ENCODE data around the gene SEL1L. TPM values are rescaled to one million over a fixed set of nuclear protein-coding genes. Genes with fewer than 3 reads are reported as not detected.

The SEL1L gene
- polyA plus RNA-seq, 1 experiment, result 40.7 TPM

- CTCF ChIA-PET, result interaction anchor here (2.7 kb wide), 1 partner anchor 10 kb away, joined by 21 read pairs; no protein-coding TSS in a partner anchor
Measured at GRCh38 chr14:81474685-81475324, 58.8 kb downstream of the SEL1L start.

DNA sequence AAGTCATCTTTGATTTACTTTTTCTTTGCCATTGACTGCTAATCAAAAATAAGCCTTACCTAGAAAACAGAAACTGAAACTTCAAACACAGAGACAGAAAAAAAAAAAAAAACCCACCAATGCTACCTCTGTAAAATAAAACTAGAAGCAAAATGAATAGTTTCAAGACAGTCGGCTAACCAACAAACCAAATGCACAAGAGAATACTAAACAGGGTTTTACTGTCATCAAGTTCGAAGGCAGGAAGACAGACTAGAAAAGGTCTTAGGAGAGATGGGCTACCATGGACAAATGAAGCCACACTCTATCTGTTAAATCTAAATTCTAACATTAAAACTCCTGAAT, 59.5 kb downstream of the SEL1L start:
- TF ChIP-seq CTCF (IDR thresholded peaks at IDR 0.05; ENCODE audit: low read depth, low read length), result no peak
- H3K27me3 ChIP-seq (ENCODE audit: control insufficient read depth, insufficient read depth, low read length), result no peaks in the 10 kb centered on the region
- H3K27ac ChIP-seq (ENCODE audit: low read depth, low read length), result no peak overlapping the region
- no peak for DNase-seq (ENCODE audit: low read depth, low spot score)
- no peaks in the 10 kb centered on the region for H3K9me3 ChIP-seq (ENCODE audit: control insufficient read depth, insufficient read depth, low read length)
- H3K4me3 ChIP-seq (ENCODE audit: low read depth, low read length), result no peak overlapping the region
- ChIA-PET POLR2A (no interaction called here), CTCF (interaction anchor here (2.7 kb wide), 1 partner anchor 10 kb away, joined by 21 read pairs; no protein-coding TSS in a partner anchor)

More at GRCh38 chr14:81474685-81475324, 58.8 kb downstream of the SEL1L start:
- no peaks in the 10 kb centered on the region for H3K27me3 ChIP-seq (ENCODE audit: control insufficient read depth, insufficient read depth, low read length)
- H3K4me3 ChIP-seq (ENCODE audit: low read depth, low read length), result no peak overlapping the region
- no peak for TF ChIP-seq CTCF (IDR thresholded peaks at IDR 0.05; ENCODE audit: low read depth, low read length)
- POLR2A ChIA-PET, result no interaction called here
- no peaks in the 10 kb centered on the region for H3K9me3 ChIP-seq (ENCODE audit: control insufficient read depth, insufficient read depth, low read length)
- DNase-seq (ENCODE audit: low read depth, low spot score), result no peak
- no peak overlapping the region for H3K27ac ChIP-seq (ENCODE audit: low read depth, low read length)

DNA sequence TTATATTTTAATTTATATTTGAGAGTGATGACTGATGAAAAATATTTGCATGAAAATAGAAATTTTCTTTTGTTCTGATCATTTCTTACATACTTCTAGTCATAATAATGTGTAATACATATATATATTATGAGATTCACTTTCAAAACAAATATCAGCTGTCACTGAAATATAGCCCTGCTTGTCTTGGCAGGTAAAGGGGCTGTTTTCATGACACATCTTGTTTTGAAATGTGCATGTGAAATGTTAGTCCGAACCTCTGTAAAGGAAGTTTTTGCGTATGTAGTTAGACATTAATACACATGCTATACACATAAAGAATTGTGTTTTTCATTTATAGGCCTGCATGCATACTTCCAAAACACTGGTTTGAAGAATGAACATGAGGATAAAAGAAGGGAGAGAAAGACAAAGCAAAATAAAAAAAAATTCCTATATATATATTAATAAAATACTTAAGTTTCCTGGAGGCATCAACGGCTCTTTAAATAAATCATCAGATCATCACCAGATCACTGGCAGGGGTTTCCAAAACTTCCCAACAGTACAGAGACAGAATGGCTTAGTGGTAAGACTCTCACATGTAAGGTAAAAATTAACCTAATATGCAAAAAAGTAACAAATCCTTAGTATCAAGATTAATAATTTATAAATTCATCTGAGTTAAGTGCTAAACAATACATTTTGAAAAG, 60.1 kb downstream of the SEL1L start:
- no peaks in the 10 kb centered on the region for H3K27me3 ChIP-seq (ENCODE audit: control insufficient read depth, insufficient read depth, low read length)
- POLR2A ChIA-PET, result no interaction called here
- DNase-seq (ENCODE audit: low read depth, low spot score), result no peak

DNA sequence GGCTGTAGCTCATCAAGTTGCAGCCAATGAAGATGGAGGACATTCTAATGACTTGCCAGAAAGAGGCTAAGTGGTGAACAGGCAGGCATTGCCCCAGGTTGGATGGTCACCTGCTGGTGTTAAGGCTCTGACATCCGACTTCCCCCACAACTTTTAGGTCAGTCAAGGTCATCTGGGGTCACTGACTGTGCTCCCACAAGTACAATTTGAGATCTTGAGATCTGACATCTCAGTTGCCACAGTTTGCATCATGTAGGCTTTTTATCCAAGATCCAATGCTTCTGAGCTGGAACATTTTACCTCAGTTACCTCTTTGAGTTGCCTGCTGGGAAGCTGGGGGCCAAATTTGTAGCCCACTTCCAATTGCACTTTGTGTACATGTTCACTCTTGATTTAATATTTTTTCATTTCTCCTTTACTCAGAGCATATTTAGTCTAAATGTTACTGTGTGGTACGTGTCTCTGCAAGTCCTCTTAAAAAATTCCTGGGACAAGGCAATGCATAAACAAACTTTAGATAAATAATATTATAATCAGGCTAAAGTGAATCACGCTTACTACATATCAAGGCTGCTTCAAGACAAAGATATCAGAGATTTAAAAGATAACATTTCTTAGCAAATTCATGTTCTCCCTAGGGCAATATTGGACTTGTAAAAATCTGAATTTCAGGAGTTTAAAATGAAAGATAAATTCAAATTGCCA, 61.4 kb downstream of the SEL1L start:
- no peaks in the 10 kb centered on the region for H3K27me3 ChIP-seq (ENCODE audit: control insufficient read depth, insufficient read depth, low read length)
- H3K4me3 ChIP-seq (ENCODE audit: low read depth, low read length), result no peak overlapping the region
- ChIA-PET CTCF (interaction anchor here (0.6 to 4.8 kb wide), 4 partner anchors 8 to 203 kb away, joined by 5 to 21 read pairs (median 13); no protein-coding TSS in a partner anchor), POLR2A (no interaction called here)
- H3K27ac ChIP-seq (ENCODE audit: low read depth, low read length), result no peak overlapping the region
- no peak for TF ChIP-seq CTCF (IDR thresholded peaks at IDR 0.05; ENCODE audit: low read depth, low read length)
- no peak for DNase-seq (ENCODE audit: low read depth, low spot score)
- H3K9me3 ChIP-seq (ENCODE audit: control insufficient read depth, insufficient read depth, low read length), result no peaks in the 10 kb centered on the region

More for the DNA sequence above, 60.1 kb downstream of the SEL1L start:
- no peak for TF ChIP-seq CTCF (IDR thresholded peaks at IDR 0.05; ENCODE audit: low read depth, low read length)
- H3K9me3 ChIP-seq (ENCODE audit: control insufficient read depth, insufficient read depth, low read length), result no peaks in the 10 kb centered on the region
- CTCF ChIA-PET, result interaction anchor here (2.7 to 4.8 kb wide), 2 partner anchors 9 to 204 kb away, joined by 21 read pairs; no protein-coding TSS in a partner anchor
- no peak overlapping the region for H3K27ac ChIP-seq (ENCODE audit: low read depth, low read length)
- H3K4me3 ChIP-seq (ENCODE audit: low read depth, low read length), result no peak overlapping the region

Data from AG04450 (cell line).